Stimulated activated CD4-positive, alpha-beta T cell treated with anti-CD3 and anti-CD28 coated beads, Interleukin-2, amount 100 ng/mL, for 24 hours (primary cell): ENCODE results near the gene CCDC187.

Experiments
- DNase-seq, 2 donors: peaks; one replicate each; pipeline ENCODE4 v3.0.0-alpha.2; 2020

The CCDC187 gene

GRCh38 chr9:136202454-136203407 lies 101.2 kb downstream of the CCDC187 start:
- DNase-seq, result no peak

GRCh38 chr9:136201609-136202453 lies 102.1 kb downstream of the CCDC187 start:
- no peak for DNase-seq

- no peak for DNase-seq
Measured at GRCh38 chr9:136201174-136201573, 102.7 kb downstream of the CCDC187 start.

- no peak for DNase-seq
Measured at GRCh38 chr9:136200424-136200823, 103.5 kb downstream of the CCDC187 start.
